Astrocyte (in vitro differentiated cells and primary cell): ENCODE measurements around the gene FAM120AOS. TPM values are rescaled to one million over a fixed set of nuclear protein-coding genes. Genes with fewer than 3 reads are reported as not detected.

ENCODE experiments used
- DNase-seq: peaks from one replicate; pipeline ENCODE4 v3.0.0-alpha.2; 2010; ENCODE audit warnings: low read depth
- FAIRE-seq: peaks from 2 replicates; lab custom pipeline; 2011; peaks lifted over from hg19 to GRCh38; lab: Jason Lieb, UNC
- H2AFZ ChIP-seq: 2 replicates; pipeline ENCODE4 v1.6.0; 2012; ENCODE audit warnings: low read depth, low read length, inconsistent platforms
- H3K27ac ChIP-seq: 2 replicates; pipeline ENCODE4 v1.5.1; 2011; ENCODE audit warnings: low read depth, low read length, inconsistent platforms
- H3K27me3 ChIP-seq: 2 replicates; pipeline ENCODE4 v1.6.0; 2011; ENCODE audit warnings: low read length, inconsistent platforms; ENCODE audit not compliant: insufficient read depth
- H3K36me3 ChIP-seq: 2 replicates; pipeline ENCODE4 v1.5.1; 2011; ENCODE audit warnings: low read length, inconsistent platforms; ENCODE audit not compliant: insufficient read depth
- H3K4me1 ChIP-seq: 2 replicates; pipeline ENCODE4 v1.5.1; 2011; ENCODE audit warnings: low read length, inconsistent platforms; ENCODE audit not compliant: insufficient read depth
- H3K4me2 ChIP-seq: 2 replicates; pipeline ENCODE4 v1.6.0; 2012; ENCODE audit warnings: low read length, inconsistent platforms
- H3K4me3 ChIP-seq: 2 replicates; pipeline ENCODE4 v1.5.1; 2011; ENCODE audit warnings: low read depth, mild to moderate bottlenecking, low read length, inconsistent platforms; ENCODE audit not compliant: insufficient read depth
- H3K79me2 ChIP-seq: 2 replicates; pipeline ENCODE4 v1.6.0; 2012; ENCODE audit warnings: mild to moderate bottlenecking, low read length, inconsistent platforms; ENCODE audit not compliant: insufficient read depth
- H3K9ac ChIP-seq: 2 replicates; pipeline ENCODE4 v1.6.0; 2012; ENCODE audit warnings: mild to moderate bottlenecking, low read length, inconsistent platforms
- H3K9me3 ChIP-seq: 2 replicates; pipeline ENCODE4 v1.5.1; 2012; ENCODE audit warnings: low read depth, mild to moderate bottlenecking, low read length, inconsistent platforms; ENCODE audit not compliant: insufficient read depth
- H4K20me1 ChIP-seq: 2 replicates; pipeline ENCODE4 v1.6.0; 2012; ENCODE audit warnings: low read length, inconsistent platforms; ENCODE audit not compliant: insufficient read depth
- H3K27ac Mint-ChIP-seq: one replicate; pipeline ENCODE4 v1.8.0; 2021; ENCODE audit warnings: mild to moderate bottlenecking, mixed read lengths; ENCODE audit not compliant: unreplicated experiment
- H3K27me3 Mint-ChIP-seq: one replicate; pipeline ENCODE4 v1.8.0; 2021; ENCODE audit warnings: low read depth, mixed read lengths; ENCODE audit not compliant: unreplicated experiment
- H3K36me3 Mint-ChIP-seq: one replicate; pipeline ENCODE4 v1.8.0; 2021; ENCODE audit warnings: low read depth, mixed read lengths; ENCODE audit not compliant: unreplicated experiment
- H3K4me1 Mint-ChIP-seq: one replicate; pipeline ENCODE4 v1.8.0; 2021; ENCODE audit warnings: low read depth, mixed read lengths; ENCODE audit not compliant: unreplicated experiment
- H3K4me3 Mint-ChIP-seq: one replicate; pipeline ENCODE4 v1.8.0; 2021; ENCODE audit warnings: mild to moderate bottlenecking, moderate library complexity, mixed read lengths; ENCODE audit not compliant: unreplicated experiment
- H3K9me3 Mint-ChIP-seq: one replicate; pipeline ENCODE4 v1.8.0; 2021; ENCODE audit warnings: mild to moderate bottlenecking, mixed read lengths; ENCODE audit not compliant: unreplicated experiment
- CTCF ChIP-seq: IDR thresholded peaks from 2 replicates; pipeline ENCODE4 v1.5.1; 2011; ENCODE audit warnings: low read depth, mild to moderate bottlenecking, inconsistent platforms, low read length, moderate library complexity; ENCODE audit not compliant: insufficient read depth
- EZH2 ChIP-seq: IDR thresholded peaks from 2 replicates; pipeline ENCODE4 v1.6.1; 2012; ENCODE audit warnings: mild to moderate bottlenecking, low read length, inconsistent platforms; ENCODE audit not compliant: insufficient read depth
- total RNA-seq: library from RNA; stranded (reverse); gene quantifications from 2 replicates; pipeline ENCODE4 v1.2.1, GENCODE V29; 2021

FAM120AOS gene
- total RNA-seq, 1 donor from 2014 or later: 29.7 TPM

DNA sequence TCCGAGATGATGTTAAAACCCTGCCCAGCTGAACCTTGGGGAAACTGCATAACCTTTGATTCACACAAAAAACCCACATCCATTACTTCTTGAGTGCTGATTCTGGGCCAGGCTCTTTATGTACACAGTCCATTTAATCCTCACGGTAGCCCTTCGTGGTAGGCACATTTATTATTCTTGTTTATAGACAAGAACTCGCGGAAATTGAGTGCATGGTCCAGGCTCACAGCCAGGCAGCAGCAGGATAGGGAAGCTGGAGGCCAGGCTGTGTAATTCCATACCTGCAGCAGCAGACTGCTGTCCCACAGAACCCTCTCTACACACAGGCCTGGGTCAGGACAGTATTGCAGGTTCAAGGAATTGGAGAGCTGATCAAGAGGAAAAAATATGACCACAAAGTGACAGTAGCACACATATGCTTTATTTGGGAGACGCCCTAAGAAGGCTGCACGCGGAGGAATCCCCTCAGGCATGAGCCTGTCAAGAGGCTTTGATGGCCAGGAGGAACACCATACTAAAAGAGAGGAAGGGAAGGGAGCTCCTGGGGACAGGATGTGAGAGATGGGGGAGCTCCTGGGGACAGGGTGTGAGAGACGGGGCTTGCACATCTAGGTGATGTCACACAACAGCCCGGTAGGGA lies 30.3 kb downstream of the FAM120AOS start:
- no peak overlapping the region for H3K4me3 Mint-ChIP-seq
- H3K27ac Mint-ChIP-seq: no peak overlapping the region
- no peaks in the 10 kb centered on the region for H3K27me3 Mint-ChIP-seq
- no peak overlapping the region for H3K9ac ChIP-seq
- H3K36me3 Mint-ChIP-seq: peaks cover 2% of the 10 kb centered on the region
- no peak overlapping the region for H3K4me2 ChIP-seq
- DNase-seq (no peak), FAIRE-seq (no peak)
- no peaks in the 10 kb centered on the region for H4K20me1 ChIP-seq
- no peak overlapping the region for H3K4me3 ChIP-seq
- no peak overlapping the region for H3K27ac ChIP-seq
- H3K4me1 ChIP-seq: no peaks in the 10 kb centered on the region
- no peaks in the 10 kb centered on the region for H3K36me3 ChIP-seq
- H2AFZ ChIP-seq: no peak overlapping the region
- H3K79me2 ChIP-seq: no peaks in the 10 kb centered on the region
- peaks cover 5% of the 10 kb centered on the region for H3K9me3 ChIP-seq
- no peaks in the 10 kb centered on the region for H3K4me1 Mint-ChIP-seq
- TF ChIP-seq EZH2 (no peak), CTCF (no peak)
- H3K9me3 Mint-ChIP-seq: peaks cover 8% of the 10 kb centered on the region
- no peaks in the 10 kb centered on the region for H3K27me3 ChIP-seq

- H3K4me2 ChIP-seq: no peak overlapping the region
- H3K27ac ChIP-seq: no peak overlapping the region
- H3K36me3 ChIP-seq: no peaks in the 10 kb centered on the region
- no peak overlapping the region for H2AFZ ChIP-seq
- DNase-seq (no peak), FAIRE-seq (no peak)
- Mint-ChIP-seq H3K9me3 (peaks cover 19% of the 10 kb centered on the region), H3K4me3 (no peak overlapping the region), H3K27ac (no peak overlapping the region), H3K27me3 (no peaks in the 10 kb centered on the region), H3K4me1 (no peaks in the 10 kb centered on the region), H3K36me3 (peaks cover 2% of the 10 kb centered on the region)
- H3K9me3 ChIP-seq: peaks cover 9% of the 10 kb centered on the region
- no peaks in the 10 kb centered on the region for H4K20me1 ChIP-seq
- H3K4me3 ChIP-seq: no peak overlapping the region
- H3K9ac ChIP-seq: no peak overlapping the region
- H3K79me2 ChIP-seq: no peaks in the 10 kb centered on the region
- no peaks in the 10 kb centered on the region for H3K4me1 ChIP-seq
- TF ChIP-seq EZH2: no peak
- TF ChIP-seq CTCF: no peak
- H3K27me3 ChIP-seq: no peaks in the 10 kb centered on the region
These were observed 34.4 kb downstream of the FAM120AOS start for GRCh38 chr9:93419023-93419422.

GRCh38 chr9:93417538-93417937 lies 35.8 kb downstream of the FAM120AOS start:
- no peak for TF ChIP-seq EZH2
- no peak for TF ChIP-seq CTCF
- Histone ChIP-seq H3K4me3 (no peak overlapping the region), H3K36me3 (no peaks in the 10 kb centered on the region), H3K4me1 (no peaks in the 10 kb centered on the region), H3K9me3 (peaks cover 9% of the 10 kb centered on the region), H3K27me3 (no peaks in the 10 kb centered on the region), H3K27ac (no peak overlapping the region), H3K79me2 (no peaks in the 10 kb centered on the region), H2AFZ (no peak overlapping the region), H3K9ac (no peak overlapping the region), H3K4me2 (no peak overlapping the region), H4K20me1 (no peaks in the 10 kb centered on the region)
- Mint-ChIP-seq H3K27me3 (no peaks in the 10 kb centered on the region), H3K9me3 (peaks cover 24% of the 10 kb centered on the region), H3K4me3 (no peak overlapping the region), H3K27ac (no peak overlapping the region), H3K4me1 (no peaks in the 10 kb centered on the region), H3K36me3 (peaks cover 2% of the 10 kb centered on the region)
- FAIRE-seq (no peak), DNase-seq (no peak)
